Inferior parietal cortex (tissue), 1 donor: ENCODE results near the gene C4A.
"Not testable (repeated sequence)": the region's sequence is repeated elsewhere in the genome, so short reads cannot be mapped to it uniquely, and the experiment has no call there.

ENCODE experiments used
- DNase-seq: peaks from one replicate; pipeline ENCODE4 v3.0.0-alpha.2; 2016; ENCODE audit errors: extremely low spot score

C4A gene

GRCh38 chr6:31958741-31959739 lies 22.8 kb upstream of the C4A start, which contains the start of the genes NELFE and SKIC2:
Gene NELFE, minus strand, starts transcription at chr6:31958971. Its CDS starts 525 bp downstream, at chr6:31958446.
Gene SKIC2, plus strand, starts transcription at chr6:31959175. Its CDS starts 18 bp downstream, at chr6:31959193.
- DNase-seq: peak; percentile 99

GRCh38 chr6:31961616-31962015 lies 20.2 kb upstream of the C4A start:
- no peak for DNase-seq

- DNase-seq: no peak
These were observed 17.9 kb upstream of the C4A start for GRCh38 chr6:31963921-31964320.

- DNase-seq: no peak
These were observed 16.2 kb upstream of the C4A start for GRCh38 chr6:31965700-31966099.

- DNase-seq: no peak
These were observed 15.4 kb upstream of the C4A start for GRCh38 chr6:31966506-31966905.

- no peak for DNase-seq
These were observed 14.6 kb upstream of the C4A start for GRCh38 chr6:31966997-31967925.

- no peak for DNase-seq
These were observed 13.9 kb upstream of the C4A start for GRCh38 chr6:31967926-31968320.

GRCh38 chr6:31968326-31968725 lies 13.5 kb upstream of the C4A start:
- DNase-seq: no peak

GRCh38 chr6:31968791-31969711 lies 12.8 kb upstream of the C4A start:
- no peak for DNase-seq

- DNase-seq: peak; percentile 14
These were observed 11.9 kb upstream of the C4A start for GRCh38 chr6:31969712-31970603.

GRCh38 chr6:31970604-31971271 lies 11.1 kb upstream of the C4A start:
- no peak for DNase-seq

GRCh38 chr6:31971279-31971992 lies 10.4 kb upstream of the C4A start:
- no peak for DNase-seq

- DNase-seq: peak; percentile 97
These were observed 9.7 kb upstream of the C4A start, which contains the start of gene DXO for GRCh38 chr6:31971993-31972708. Gene DXO, minus strand, starts transcription at chr6:31972138. Its CDS starts 463 bp downstream, at chr6:31971675.

GRCh38 chr6:31972709-31973350 lies 9.0 kb upstream of the C4A start:
- no peak for DNase-seq

- not testable (repeated sequence) for DNase-seq
These were observed 5.8 kb upstream of the C4A start for GRCh38 chr6:31976065-31976464.

- no peak for DNase-seq
These were observed 3.9 kb upstream of the C4A start for GRCh38 chr6:31977816-31978431.

- no peak for DNase-seq
These were observed 3.0 kb upstream of the C4A start for GRCh38 chr6:31978831-31979230.
